ENCODE results near the gene SMAD3.
"Not testable (repeated sequence)": the region's sequence is repeated elsewhere in the genome, so short reads cannot be mapped to it uniquely, and the experiment has no call there.

Gene SMAD3

DNA sequence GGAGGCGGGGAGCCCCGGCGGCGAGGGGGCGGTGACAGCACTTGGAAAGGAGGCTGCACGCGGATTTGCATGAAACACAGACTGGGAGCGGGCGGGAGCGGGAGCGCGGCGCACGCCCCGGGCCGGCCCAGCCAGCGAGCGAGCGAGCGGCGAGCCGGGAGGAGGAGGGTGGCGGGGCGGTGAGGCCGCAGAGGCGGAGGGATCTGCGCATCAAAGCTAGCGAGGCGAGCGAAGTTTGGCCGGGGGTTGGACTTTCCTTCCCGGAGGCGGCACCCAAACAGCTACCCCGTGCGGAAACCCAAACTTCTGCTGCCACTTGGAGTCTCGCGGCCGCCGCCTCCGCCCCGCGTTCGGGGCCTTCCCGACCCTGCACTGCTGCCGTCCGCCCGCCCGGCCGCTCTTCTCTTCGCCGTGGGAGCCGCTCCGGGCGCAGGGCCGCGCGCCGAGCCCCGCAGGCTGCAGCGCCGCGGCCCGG, at the start of gene SMAD3:
Gene SMAD3, plus strand, starts transcription at position 72 of the 475 bp plus-strand sequence. CDS start 553 bp downstream, outside the sequence.
- DNase-seq: peak; percentile 29

DNA sequence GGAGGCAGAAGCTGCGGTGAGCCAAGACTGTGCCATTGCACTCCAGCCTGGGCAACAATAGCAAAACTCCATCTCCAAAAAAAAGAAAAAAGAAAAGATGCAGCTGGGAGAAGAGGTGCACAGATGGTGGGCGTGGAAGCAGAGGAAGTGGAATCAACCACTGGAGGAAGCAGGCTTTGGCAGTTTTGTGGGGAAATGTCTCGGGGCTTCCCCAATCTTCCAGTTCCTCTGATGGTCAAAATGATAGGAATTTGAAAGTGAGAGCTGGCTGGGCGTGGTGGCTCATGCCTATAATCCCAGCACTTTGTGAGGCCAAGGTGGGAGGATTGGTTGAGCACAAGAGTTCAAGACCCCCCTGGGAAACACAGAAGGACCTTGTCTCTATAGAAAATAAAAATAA, 48.1 kb upstream of the SMAD3 start:
- DNase-seq: no peak

DNA sequence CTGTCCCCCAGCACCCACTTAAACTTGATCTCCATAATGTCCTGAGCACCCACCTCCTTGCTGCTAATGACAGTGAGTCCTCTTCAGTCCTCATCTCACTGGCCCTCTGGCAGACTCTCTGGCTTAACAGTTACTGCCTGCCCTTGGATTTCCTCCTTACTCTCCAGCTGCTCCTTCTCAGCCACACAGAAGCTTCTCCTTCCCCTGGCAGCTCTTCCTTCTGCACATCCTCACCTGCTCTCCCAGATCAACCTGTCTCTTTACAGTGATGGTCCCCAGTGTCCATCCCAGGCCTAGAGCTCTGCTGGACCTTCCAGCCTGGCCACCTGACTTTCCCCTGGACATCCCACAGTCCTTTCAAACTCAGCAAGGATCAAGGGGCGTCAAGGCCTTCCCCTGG, 47.4 kb upstream of the SMAD3 start:
- no peak for DNase-seq

DNA sequence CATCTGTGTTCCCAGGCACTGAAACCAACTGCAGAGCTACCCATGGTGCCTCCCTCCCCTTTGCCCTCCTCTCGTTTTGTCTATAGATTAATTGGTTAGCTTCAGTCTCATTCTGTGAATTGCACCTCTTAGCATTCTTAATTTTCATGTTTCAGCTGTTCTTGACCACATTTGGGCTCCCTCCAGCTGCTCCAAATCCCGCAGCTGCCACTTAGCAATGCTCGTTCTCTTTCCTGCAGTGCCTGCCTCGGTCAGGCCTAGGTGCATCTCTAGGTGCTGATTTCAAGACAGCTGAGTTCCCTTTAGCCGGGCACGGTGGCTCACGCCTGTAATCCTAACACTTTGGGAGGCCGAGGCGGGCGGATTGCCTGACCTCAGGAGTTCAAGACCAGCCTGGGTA, 47.0 kb upstream of the SMAD3 start:
- no peak for DNase-seq

DNA sequence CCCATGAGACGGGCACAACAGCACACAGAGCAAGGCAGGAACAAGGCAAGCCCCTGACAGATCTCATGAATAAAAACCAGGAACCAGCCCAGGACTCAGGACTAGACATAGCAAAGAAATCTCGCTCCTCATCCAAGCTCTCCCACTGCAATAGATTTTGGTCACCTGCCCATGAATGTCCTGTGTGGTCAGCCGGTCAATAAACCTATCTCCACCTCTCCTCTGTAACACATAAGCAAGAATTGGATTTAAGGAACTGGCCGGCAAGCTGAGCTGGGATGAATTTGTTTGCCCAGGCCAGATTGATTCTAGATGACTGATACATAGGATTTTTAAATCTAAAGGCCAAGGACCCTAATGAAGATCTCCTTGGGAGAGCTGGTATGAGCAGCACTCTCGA, 46.3 kb upstream of the SMAD3 start:
- no peak for DNase-seq

DNA sequence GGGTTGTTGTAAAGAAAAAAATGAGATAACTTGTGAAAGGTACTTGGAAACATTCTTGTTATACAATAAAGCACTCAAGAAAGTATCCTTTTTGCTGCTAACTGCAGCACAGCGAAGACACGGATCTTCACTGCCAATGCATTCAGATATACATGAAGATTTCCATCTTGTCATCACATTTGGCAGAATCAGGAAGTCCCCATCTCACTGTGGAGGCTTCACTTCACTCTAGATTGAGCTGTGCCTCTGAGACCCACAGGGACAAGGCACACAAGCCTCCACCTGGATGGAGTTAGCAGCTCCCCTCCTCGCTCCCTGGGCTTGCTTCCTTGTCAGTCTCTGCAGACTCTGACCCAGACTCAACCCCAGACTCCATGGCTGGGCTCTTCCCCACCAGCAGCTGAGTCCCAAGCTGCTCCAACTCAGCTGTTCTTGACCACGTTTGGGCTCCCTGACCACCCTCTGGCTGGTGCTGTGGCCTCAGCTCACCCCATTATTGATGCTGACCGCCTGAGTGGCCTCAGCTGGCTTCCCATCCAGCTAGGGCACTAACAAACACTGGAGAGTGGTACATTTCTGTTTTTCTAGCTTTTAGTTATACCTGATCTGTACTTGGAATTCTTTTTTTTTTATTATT, 45.4 kb upstream of the SMAD3 start:
- DNase-seq: no peak

DNA sequence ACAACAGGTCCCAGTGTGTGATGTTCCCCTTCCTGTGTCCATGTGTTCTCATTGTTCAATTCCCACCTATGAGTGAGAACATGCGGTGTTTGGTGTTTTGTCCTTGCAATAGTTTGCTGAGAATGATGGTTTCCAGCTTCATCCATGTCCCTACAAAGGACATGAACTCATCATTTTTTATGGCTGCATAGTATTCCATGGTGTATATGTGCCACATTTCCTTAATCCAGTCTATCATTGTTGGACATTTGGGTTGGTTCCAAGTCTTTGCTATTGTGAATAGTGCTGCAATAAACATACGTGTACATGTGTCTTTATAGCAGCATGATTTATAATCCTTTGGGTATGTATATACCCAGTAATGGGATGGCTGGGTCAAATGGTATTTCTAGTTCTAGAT, 44.7 kb upstream of the SMAD3 start:
- DNase-seq: not testable (repeated sequence)

DNA sequence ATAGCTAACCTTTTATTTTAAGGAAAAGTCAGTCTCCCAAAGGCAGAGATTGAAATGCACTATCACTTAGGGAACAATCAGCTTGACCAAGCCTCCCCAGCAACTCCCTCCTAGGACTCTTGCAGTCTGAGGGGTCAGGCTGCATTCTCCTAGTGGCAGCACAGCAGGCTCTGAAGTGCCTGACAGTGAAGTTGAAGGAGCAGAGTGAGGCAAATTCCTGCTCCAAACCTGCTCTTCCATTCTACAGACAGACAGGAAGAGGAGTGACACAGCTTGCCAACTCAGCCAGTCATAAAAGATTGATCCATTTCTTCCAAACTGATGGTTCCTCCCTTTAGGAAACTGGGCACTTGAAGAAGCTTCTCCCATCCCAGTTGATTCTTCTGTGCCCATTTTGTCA, 43.9 kb upstream of the SMAD3 start:
- no peak for DNase-seq

DNA sequence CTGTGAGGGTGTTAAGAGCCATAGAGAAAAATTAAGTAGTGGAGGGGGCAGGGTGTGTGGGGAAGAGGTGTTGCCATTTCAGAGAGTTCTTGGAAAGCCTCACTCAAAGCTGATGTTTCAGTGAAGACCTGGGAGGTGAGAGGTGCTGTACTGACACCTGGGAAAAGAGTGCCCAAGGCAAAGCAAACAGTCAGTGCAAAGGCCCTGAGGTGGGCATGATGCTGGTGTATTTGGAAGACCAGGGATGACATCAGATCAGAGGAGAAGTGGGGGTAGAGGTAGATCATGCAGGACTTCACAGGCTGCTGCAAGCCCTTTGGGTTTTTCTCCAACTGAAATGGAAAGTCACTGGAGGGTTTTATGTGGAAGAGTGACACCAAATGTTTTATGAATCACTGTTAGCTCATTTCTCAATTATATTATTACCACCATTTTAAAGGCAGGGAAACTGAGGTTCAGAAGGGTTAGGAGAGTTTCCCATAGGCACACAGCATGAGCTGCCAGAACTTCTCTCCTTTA, 42.8 kb upstream of the SMAD3 start:
- DNase-seq: no peak

DNA sequence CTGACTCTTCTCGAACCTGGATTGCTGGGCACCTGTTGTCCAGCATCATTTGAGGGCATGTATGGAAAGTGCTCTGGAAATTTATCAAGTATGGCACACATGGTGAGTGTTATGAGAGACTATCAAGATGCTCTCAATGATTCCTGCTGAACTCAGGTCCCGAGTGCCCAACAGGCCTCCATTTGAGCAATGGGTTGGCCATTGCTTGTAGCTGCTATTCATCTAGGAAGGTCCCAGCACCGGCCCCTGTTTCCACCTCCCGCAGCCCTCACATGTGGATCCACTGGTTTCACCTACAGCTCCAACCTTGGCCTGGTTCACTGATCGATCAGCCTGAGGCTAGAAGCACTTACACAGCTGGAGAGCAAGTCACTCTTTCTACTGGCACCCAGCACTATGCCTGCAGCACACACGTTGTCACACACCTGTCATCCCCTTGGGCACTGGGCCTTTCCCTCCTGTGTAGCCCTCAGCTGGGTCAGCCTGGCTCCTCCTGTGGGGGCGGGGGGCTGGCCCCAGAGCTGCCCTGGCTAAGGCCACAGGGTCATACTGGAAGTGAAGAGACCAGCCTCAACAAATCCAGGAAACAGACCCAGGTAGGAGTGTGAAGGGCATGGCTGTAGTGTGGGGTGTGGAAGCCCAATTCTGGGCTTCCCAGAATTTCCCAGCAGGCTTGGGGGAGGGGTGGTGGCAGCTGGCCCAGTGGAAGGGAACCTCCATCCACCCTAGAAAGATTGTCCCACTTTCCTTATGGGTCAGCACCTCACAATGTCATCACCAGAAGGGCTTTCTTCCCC, 41.7 kb upstream of the SMAD3 start:
- no peak for DNase-seq

DNA sequence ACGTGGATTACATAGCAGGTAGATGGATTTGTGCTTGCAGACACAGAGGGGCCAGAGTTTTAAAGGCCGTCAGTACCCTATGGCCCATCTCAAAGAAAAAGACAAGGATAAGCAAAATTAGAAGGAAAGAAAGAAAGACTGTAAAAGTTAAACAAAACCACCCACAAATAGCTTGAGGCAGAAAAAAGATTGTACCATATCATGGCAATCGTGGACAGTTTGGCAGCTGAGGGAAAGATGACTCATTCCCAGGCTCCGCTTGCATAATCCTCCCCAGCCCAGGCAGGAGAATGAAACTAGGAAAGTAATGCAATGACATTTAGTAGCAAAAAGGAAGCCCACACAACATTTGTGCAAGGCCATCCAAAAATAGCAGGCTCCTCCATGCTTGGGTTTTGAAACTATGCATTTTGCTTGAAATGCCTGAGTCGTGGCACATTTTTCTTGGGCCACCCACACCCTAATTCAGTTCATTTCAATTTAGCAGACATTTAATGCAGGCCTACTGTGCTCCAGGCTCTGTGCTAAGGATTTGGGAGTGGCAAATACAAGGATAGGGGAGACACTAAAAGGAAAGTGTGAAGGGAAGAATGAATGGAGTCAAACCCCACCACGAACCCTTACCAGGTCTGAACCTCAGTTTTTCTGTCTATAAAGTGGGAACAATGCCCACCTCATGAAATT, 40.9 kb upstream of the SMAD3 start:
- DNase-seq: no peak

DNA sequence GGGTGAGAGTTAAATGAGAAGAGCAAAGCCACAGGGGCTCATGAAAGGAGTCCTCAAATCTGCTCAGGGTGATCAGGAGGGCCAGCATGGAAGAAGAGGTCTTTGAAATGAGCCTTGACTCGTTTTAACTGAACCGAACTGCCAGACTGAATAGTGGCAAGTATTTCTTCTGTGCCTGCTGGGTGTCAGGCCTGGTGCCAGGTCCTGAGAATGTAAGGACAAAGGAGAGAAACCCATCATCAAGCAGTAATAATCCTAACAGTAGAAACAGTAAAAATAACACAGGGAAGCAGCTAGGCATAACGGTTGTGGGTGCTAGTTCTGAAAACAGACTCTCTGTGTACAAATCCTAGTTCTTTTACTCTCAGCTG, 40.4 kb upstream of the SMAD3 start:
- DNase-seq: no peak

DNA sequence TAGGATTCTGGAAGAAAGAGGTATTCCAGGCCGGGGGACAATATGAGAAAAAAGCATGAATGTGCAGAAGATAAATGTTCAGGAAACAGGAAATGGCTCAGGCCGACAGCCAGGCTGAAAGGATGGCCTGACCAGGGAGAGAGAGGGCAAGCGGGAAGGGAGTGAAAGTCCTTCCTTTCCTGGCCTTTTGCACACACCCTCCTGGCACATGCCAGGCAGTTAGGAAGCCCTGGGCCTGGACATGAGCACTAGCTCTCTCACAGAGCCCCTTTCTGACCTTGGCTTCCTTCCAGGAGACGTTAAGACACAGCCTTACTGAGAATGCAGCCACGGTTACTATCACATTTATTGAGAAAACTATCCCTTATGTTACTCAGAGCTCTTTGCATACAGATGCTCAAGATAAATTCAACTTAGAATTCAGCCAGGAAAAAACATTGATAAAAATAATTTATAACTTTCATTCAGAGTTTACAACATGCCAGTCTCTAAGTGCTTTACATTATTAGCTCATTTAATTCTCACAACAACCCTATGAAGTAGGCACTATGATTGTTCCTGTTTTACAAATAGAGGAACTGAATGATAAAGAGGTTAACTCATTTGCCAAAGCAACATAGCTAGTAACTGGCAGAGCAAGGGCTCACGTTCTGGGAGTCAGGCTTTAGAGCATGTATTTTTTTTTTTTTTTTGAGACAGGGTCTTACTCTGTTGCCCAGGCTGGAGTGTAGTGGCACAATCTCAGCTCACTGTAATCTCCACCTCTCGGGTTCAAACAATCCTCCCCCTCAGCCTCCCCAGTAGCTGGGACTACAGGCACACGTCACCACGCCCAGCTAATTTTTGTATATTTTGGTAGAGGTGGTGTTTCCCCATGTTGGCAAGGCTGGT, 39.4 kb upstream of the SMAD3 start:
- DNase-seq: no peak

DNA sequence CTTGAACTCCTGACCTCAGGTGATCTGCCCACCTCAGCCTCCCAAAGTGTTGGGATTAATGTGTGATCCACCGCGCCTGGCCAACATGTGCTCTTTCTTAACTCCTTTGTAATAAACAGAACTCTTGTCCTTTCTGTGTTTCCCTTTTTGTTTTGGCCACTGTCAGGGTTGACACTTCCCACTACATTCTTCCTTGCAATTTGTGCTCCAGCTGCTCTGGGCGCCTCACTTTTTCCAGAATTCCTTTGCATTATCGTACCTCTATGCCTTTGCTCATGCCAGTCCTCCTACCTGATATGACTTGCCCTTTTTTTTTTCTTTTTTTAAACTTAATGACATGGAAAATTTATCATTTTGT, 38.8 kb upstream of the SMAD3 start:
- DNase-seq: no peak

DNA sequence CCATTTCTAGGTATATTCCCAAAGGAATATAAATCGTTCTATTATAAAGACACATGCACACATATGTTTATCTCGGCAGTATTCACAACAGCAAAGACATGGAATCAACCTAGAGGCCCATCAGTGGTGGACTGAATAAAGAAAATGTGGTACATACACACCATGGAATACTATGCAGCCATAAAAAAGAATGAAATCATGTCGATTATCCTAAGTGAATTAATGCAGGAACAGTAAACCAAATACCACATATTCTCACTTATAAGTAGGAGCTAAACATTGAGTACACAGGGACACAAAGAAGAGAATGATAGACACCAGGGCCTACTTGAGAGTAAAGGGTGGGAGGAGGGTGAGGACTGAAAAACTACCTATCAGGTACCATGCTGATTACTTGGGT, 37.0 kb upstream of the SMAD3 start:
- not testable (repeated sequence) for DNase-seq

DNA sequence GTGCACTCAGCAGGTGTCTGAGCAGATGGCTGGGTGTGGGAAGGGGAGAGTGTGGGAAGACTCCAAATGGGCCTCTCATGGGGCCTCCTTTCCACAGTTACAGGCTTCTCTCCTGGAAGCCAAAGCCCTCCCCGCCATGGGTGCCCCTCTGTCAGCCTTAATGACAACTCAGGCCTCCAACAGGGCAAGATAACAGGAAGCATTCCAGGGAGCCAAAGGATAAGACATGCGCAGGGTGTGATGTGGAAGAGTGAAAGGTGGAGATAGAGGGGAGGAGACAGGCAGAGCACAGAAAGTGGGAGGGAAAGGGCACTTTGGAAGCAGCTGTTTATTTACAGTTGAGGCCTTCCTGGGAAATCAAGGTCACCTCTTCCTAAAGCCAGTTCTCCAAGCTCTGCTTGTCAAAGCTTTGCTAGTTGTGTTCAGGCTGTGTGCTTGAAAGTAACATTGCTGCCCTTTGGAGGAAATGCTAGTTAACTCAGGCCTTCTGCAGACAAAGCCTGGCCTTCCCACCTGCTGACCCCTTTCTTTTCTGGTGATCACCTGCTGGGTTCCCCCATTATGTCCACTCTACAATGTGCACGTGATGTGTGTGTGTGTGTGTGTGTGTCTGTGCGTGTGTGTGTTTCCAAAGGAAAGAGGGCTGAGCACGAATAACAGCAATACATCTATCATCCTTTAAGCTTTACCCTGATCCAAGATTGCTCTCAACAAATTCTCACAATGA, 35.2 kb upstream of the SMAD3 start:
- no peak for DNase-seq

DNA sequence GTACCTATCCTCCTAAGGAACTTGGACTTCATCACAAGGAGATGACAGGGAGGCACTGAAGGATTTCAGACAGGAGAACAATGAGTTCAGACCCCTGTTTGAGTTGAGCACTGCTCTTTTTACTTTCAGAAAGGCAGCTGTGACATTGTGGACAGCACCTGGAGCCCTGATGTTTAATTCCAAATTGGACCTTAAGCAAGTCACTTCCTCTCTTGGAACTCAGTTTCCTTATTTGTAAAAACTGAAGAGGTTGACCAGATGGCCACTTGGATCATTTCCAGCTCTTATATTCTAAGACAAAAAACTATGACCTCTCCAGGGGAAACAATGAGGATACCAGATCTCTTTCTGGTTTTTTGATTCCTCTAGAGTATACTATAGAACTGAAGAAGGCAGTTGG, 34.1 kb upstream of the SMAD3 start:
- no peak for DNase-seq

DNA sequence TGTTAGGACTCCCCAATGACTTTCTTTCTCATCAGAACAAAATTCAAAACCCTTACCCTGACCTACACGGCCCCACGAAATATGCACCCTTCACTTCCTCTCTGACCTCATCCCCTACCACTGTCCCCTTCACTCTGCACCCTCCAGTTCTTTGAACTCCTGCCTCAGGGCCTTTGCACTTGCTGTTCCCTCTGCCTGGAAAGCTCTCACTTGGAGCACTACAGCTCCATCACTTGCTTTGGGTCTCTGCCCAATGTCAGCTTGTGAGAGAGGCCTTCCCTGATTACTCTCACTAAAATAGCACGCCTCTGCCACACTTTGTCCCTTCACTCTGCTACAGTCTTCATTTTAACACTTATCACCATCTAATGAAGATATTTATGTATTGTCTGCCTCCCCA, 32.8 kb upstream of the SMAD3 start:
- DNase-seq: no peak

DNA sequence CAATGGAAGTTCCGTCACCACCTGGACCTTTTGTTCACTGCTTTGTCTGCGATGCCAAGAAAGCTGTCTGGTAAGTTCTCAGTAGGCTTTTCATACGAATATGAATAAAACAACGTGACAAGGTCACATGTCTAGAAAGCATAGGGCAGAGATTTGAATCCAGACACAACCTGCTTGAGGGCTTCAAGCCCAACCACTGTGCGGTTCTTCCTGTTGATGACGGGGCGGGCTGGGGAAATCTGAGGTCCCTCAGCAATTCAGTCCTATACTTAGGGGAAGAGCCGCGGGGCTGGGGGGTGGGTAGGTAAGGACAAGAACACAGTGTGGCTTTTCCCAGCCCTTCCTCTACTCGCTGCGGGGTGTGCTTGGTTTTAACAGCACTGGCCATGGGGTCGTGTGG, 32.4 kb upstream of the SMAD3 start:
- DNase-seq: no peak

DNA sequence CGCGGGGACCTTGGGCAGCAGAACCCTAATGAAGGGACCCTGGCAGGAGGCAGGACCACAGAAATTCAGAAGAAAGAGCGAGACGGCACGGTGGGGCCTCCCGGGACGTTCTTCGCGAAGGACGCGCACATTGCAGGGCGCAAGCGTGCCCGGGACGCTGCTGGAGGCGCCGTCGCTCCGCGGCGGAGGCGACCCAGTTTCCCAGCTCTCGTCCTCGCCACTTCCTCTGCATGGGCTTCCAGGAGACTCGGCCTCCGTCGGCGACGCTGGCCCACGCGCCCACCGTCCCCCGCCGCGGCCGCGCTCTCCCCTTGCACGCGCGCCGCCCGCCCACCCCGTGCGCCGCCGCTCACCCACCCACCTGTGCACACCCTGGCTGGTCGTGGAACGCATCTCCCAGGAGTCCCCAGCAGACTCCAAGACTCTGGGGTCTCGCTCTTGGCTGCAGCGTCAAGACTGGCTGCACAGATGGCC, 31.8 kb upstream of the SMAD3 start:
- DNase-seq: no peak

DNA sequence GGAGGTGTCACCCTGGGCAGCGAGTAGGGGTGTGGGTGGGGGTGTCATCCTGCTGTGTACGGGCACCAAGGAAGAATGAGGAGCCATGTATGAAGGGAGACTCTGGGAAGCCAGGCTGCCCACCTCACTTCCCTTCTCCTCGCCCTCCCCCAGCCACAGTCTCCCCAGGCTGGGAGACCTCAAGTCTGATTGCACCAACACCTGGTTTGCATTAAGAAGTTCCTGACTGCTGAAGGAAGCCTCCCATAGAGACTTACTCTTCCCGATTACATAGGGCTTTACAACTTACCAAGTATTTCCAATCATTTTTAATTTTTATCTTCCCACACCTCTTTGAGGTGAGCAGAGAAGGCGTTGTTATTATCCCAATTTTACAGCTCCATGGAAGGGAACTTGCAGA, 29.5 kb upstream of the SMAD3 start:
- no peak for DNase-seq

Measured in NCI-H1436 (cell line).